D721Med (cell line): Measurements from ENCODE around the gene IRAK2.
"Not testable (repeated sequence)": the region's sequence is repeated elsewhere in the genome, so short reads cannot be mapped to it uniquely, and the experiment has no call there.

Source experiments
- DNase-seq: peaks from one replicate; pipeline ENCODE4 v3.0.0; 2011; ENCODE audit warnings: low spot score; ENCODE audit not compliant: insufficient read length
- FAIRE-seq: peaks from 2 replicates; lab custom pipeline; 2011; peaks lifted over from hg19 to GRCh38; lab: Jason Lieb, UNC
- CTCF ChIP-seq: IDR thresholded peaks from 2 replicates; pipeline ENCODE4 v1.5.1; 2012; ENCODE audit warnings: mild to moderate bottlenecking, control low read depth; ENCODE audit not compliant: insufficient read depth; ENCODE audit errors: missing control alignments

The IRAK2 gene

GRCh38 chr3:10260211-10260701 lies 95.5 kb downstream of the IRAK2 start:
- DNase-seq: no peak
- no peak for TF ChIP-seq CTCF
- no peak for FAIRE-seq

GRCh38 chr3:10262027-10262426 lies 97.3 kb downstream of the IRAK2 start:
- DNase-seq (no peak), FAIRE-seq (no peak)
- no peak for TF ChIP-seq CTCF

GRCh38 chr3:10263646-10264363 lies 99.1 kb downstream of the IRAK2 start:
- FAIRE-seq: no peak
- DNase-seq: no peak
- peak; percentile 29 for TF ChIP-seq CTCF

GRCh38 chr3:10265833-10266232 lies 101.1 kb downstream of the IRAK2 start:
- no peak for DNase-seq
- no peak for FAIRE-seq
- TF ChIP-seq CTCF: no peak

GRCh38 chr3:10266936-10267335 lies 102.2 kb downstream of the IRAK2 start:
- not testable (repeated sequence) for DNase-seq, FAIRE-seq

GRCh38 chr3:10268116-10268515 lies 103.4 kb downstream of the IRAK2 start:
- FAIRE-seq (no peak), DNase-seq (no peak)
- TF ChIP-seq CTCF: no peak

GRCh38 chr3:10268930-10269329 lies 104.2 kb downstream of the IRAK2 start:
- no peak for TF ChIP-seq CTCF
- FAIRE-seq (no peak), DNase-seq (no peak)
